GM12892 (cell line): ENCODE results near the gene XKR8. TPM values are rescaled to one million over a fixed set of nuclear protein-coding genes. Genes with fewer than 3 reads are reported as not detected.

ENCODE experiments used
- DNase-seq: peaks from one replicate; pipeline ENCODE4 v3.0.0; 2011; ENCODE audit not compliant: insufficient read length
- FAIRE-seq: peaks from 2 replicates; lab custom pipeline; 2011; peaks lifted over from hg19 to GRCh38; lab: Jason Lieb, UNC
- POLR2A ChIP-seq: IDR thresholded peaks from 2 replicates; pipeline ENCODE4 v1.6.1; 2011; ENCODE audit warnings: low read depth, low read length, control low read depth
- POLR2AphosphoS5 ChIP-seq: IDR thresholded peaks from 2 replicates; pipeline ENCODE4 v1.6.1; 2011; ENCODE audit warnings: low read depth, low read length, control low read depth
- TAF1 ChIP-seq: IDR thresholded peaks from 2 replicates; pipeline ENCODE4 v1.6.1; 2011; ENCODE audit warnings: low read depth, mild to moderate bottlenecking, control low read depth, low read length, borderline replicate concordance
- polyA plus RNA-seq: library from polyadenylated mRNA; unstranded; fragments of >200 nt; gene quantifications from one replicate; pipeline ENCODE4 v1.2.1, GENCODE V29; 2012; ENCODE audit warnings: missing spikeins, inconsistent platforms; ENCODE audit not compliant: missing spikeins

Gene XKR8
- polyA plus RNA-seq: 2.0 TPM

- DNase-seq (peak; percentile 99), FAIRE-seq (peak; percentile 91)
- TF ChIP-seq POLR2AphosphoS5: no peak
- TF ChIP-seq POLR2A: peak; percentile 63; the same call in 1 of the 2 replicates
Measured at GRCh38 chr1:27959792-27960603, at the start of gene XKR8. Gene XKR8 (plus strand): TSS chr1:27959973. CDS start chr1:27960070, 97 bp downstream.

GRCh38 chr1:27912429-27912828 lies 47.3 kb upstream of the XKR8 start:
- DNase-seq: no peak
- TF ChIP-seq TAF1 (no peak), POLR2AphosphoS5 (no peak), POLR2A (no peak)
- FAIRE-seq: no peak

GRCh38 chr1:27915082-27915575 lies 44.6 kb upstream of the XKR8 start:
- no peak for FAIRE-seq
- TF ChIP-seq POLR2AphosphoS5 (no peak), TAF1 (no peak), POLR2A (no peak)
- DNase-seq: no peak

- FAIRE-seq: no peak
Measured at GRCh38 chr1:27922272-27922671, 37.5 kb upstream of the XKR8 start.

GRCh38 chr1:27928216-27928954 lies 31.4 kb upstream of the XKR8 start:
- FAIRE-seq (no peak), DNase-seq (no peak)

More at GRCh38 chr1:27922272-27922671, 37.5 kb upstream of the XKR8 start:
- TF ChIP-seq POLR2A (no peak), TAF1 (no peak), POLR2AphosphoS5 (no peak)
- no peak for DNase-seq

GRCh38 chr1:27931184-27931583 lies 28.6 kb upstream of the XKR8 start:
- no peak for FAIRE-seq

More at GRCh38 chr1:27928216-27928954, 31.4 kb upstream of the XKR8 start:
- TF ChIP-seq POLR2AphosphoS5: no peak
- TF ChIP-seq POLR2A: no peak
- no peak for TF ChIP-seq TAF1

GRCh38 chr1:27931759-27932158 lies 28.0 kb upstream of the XKR8 start:
- FAIRE-seq (no peak), DNase-seq (no peak)
- TF ChIP-seq POLR2A: no peak
- no peak for TF ChIP-seq TAF1
- no peak for TF ChIP-seq POLR2AphosphoS5

More at GRCh38 chr1:27931184-27931583, 28.6 kb upstream of the XKR8 start:
- TF ChIP-seq POLR2A: no peak
- no peak for DNase-seq

- FAIRE-seq: peak; percentile 61
- no peak for DNase-seq
- no peak for TF ChIP-seq POLR2A
- TF ChIP-seq POLR2AphosphoS5: no peak
- TF ChIP-seq TAF1: no peak
Measured at GRCh38 chr1:27934818-27935549, 24.8 kb upstream of the XKR8 start, which contains the start of gene SMPDL3B. Gene SMPDL3B (plus strand): TSS chr1:27935000. CDS start chr1:27935184, 184 bp downstream.

GRCh38 chr1:27935721-27936120 lies 24.1 kb upstream of the XKR8 start:
- FAIRE-seq (no peak), DNase-seq (no peak)
- TF ChIP-seq POLR2A (no peak), POLR2AphosphoS5 (no peak), TAF1 (no peak)

- FAIRE-seq (no peak), DNase-seq (no peak)
- TF ChIP-seq POLR2A: no peak
Measured at GRCh38 chr1:27936370-27936769, 23.4 kb upstream of the XKR8 start.

GRCh38 chr1:27937524-27937836 lies 22.3 kb upstream of the XKR8 start:
- DNase-seq (no peak), FAIRE-seq (no peak)
- no peak for TF ChIP-seq POLR2AphosphoS5
